ENCODE data around the gene GPC3. TPM values are rescaled to one million over a fixed set of nuclear protein-coding genes. Genes with fewer than 3 reads are reported as not detected.

Gene GPC3
- total RNA-seq, 3 donors from 2014 or later (not counting 1 experiment from before 2014, with no cell fraction given), result not detected

DNA sequence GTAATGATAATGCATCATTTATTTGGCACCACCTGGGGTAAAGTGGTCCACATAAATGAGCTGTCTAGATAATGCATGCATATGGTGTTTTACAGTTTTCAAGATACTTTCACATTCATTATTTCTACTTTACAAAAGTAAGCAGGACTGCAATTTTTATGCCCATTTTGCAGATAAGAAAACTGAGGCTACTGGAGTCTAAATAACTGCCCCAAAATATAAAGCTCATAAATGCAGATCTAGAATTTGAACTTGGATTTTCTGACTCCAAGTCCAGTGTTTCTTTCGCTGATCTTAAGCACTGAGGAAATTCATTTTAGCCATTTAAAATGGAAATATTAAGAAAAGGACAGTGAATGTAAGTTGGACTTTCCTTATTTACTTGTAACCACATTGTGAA is 36.5 kb downstream of the GPC3 start:
- ATAC-seq (no peak), DNase-seq (no peak)
- Histone ChIP-seq H3K27me3 (ENCODE audit: control insufficient read depth, insufficient read depth, low read length) (no peaks in the 10 kb centered on the region), H3K27ac (ENCODE audit: low read length) (no peak overlapping the region), H3K4me1 (ENCODE audit: control insufficient read depth, insufficient read depth, low read length) (no peaks in the 10 kb centered on the region), H3K36me3 (ENCODE audit: control insufficient read depth, insufficient read depth, low read length) (no peaks in the 10 kb centered on the region), H3K9me3 (ENCODE audit: control insufficient read depth, insufficient read depth, low read length) (no peaks in the 10 kb centered on the region), H3K4me3 (ENCODE audit: low read length) (no peak overlapping the region)
- no peaks in the 10 kb centered on the region for H3K4me1 Mint-ChIP-seq
- H3K9me3 Mint-ChIP-seq, result peaks cover 0 to 1% of the 10 kb centered on the region in 2 donors
- H3K4me3 Mint-ChIP-seq, result no peak overlapping the region
- no peak overlapping the region for H3K27ac Mint-ChIP-seq
- intact Hi-C loops (cut with micrococcal nuclease), result no loop called here
- H3K27me3 Mint-ChIP-seq (ENCODE audit: low read depth in 2 of 2), result peaks cover 10 to 24% of the 10 kb centered on the region in 2 donors
- H3K36me3 Mint-ChIP-seq, result no peaks in the 10 kb centered on the region
- TF ChIP-seq, protein P1, sequence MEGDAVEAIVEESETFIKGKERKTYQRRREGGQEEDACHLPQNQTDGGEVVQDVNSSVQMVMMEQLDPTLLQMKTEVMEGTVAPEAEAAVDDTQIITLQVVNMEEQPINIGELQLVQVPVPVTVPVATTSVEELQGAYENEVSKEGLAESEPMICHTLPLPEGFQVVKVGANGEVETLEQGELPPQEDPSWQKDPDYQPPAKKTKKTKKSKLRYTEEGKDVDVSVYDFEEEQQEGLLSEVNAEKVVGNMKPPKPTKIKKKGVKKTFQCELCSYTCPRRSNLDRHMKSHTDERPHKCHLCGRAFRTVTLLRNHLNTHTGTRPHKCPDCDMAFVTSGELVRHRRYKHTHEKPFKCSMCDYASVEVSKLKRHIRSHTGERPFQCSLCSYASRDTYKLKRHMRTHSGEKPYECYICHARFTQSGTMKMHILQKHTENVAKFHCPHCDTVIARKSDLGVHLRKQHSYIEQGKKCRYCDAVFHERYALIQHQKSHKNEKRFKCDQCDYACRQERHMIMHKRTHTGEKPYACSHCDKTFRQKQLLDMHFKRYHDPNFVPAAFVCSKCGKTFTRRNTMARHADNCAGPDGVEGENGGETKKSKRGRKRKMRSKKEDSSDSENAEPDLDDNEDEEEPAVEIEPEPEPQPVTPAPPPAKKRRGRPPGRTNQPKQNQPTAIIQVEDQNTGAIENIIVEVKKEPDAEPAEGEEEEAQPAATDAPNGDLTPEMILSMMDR (IDR thresholded peaks at IDR 0.05), result no peak
- WGBS (ENCODE audit: insufficient coverage), result no CpG with 5 or more reads among the region's 1 CpG

DNA sequence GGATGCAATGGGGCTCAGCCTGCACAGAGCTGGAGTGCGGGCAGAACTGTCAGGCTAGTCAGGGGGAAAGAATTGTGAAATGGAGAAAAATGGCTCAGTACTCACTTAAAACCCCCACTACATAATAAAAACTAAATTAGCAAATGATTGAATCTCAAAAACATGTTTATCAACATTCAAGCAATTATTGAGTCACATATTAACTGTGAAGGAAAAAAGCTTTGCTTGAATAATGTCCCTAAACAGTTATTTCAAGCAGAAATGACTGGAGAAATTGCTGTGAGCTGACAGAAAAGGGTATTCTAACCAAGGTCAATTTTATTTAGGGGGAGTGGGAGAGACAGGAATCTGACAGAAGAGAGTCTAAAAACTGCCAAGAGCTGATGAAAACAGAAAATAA is 37.4 kb downstream of the GPC3 start:
- DNase-seq (no peak), ATAC-seq (no peak)
- Histone ChIP-seq H3K9me3 (ENCODE audit: control insufficient read depth, insufficient read depth, low read length) (no peaks in the 10 kb centered on the region), H3K27me3 (ENCODE audit: control insufficient read depth, insufficient read depth, low read length) (no peaks in the 10 kb centered on the region), H3K36me3 (ENCODE audit: control insufficient read depth, insufficient read depth, low read length) (no peaks in the 10 kb centered on the region), H3K4me3 (ENCODE audit: low read length) (no peak overlapping the region), H3K4me1 (ENCODE audit: control insufficient read depth, insufficient read depth, low read length) (no peaks in the 10 kb centered on the region), H3K27ac (ENCODE audit: low read length) (no peak overlapping the region)
- Mint-ChIP-seq H3K27ac (no peak overlapping the region), H3K9me3 (no peaks in the 10 kb centered on the region), H3K4me3 (no peak overlapping the region), H3K4me1 (no peaks in the 10 kb centered on the region), H3K36me3 (no peaks in the 10 kb centered on the region), H3K27me3 (ENCODE audit: low read depth in 2 of 2) (peaks cover 6 to 17% of the 10 kb centered on the region in 2 donors)
- TF ChIP-seq, protein P1 (IDR thresholded peaks at IDR 0.05), result no peak
- intact Hi-C loops (cut with micrococcal nuclease), result no loop called here
- WGBS (ENCODE audit: insufficient coverage), result no CpG with 5 or more reads among the region's 1 CpG

DNA sequence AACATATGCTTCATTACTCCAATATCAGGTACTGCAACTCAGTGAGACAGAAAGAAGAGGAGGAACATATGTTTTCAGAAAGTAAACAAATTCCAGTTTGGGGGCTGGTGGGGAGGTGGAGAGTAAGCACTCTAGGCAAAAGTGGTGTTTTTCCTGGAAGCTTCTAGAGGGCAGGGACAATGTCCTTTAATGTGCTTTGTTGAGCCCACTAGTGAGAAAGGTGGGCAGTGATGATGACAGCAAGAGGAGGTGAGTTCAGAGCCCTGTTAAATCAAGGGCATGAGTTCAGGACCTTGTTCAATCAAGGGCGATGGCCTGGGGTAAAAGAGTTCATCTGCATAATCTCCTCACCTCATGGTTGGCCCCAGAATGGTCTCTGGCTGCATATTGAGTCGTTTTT is 38.4 kb downstream of the GPC3 start:
- no peaks in the 10 kb centered on the region for H3K9me3 Mint-ChIP-seq
- DNase-seq (no peak), ATAC-seq (no peak)
- Histone ChIP-seq H3K27me3 (ENCODE audit: control insufficient read depth, insufficient read depth, low read length) (no peaks in the 10 kb centered on the region), H3K36me3 (ENCODE audit: control insufficient read depth, insufficient read depth, low read length) (no peaks in the 10 kb centered on the region), H3K27ac (ENCODE audit: low read length) (no peak overlapping the region), H3K4me1 (ENCODE audit: control insufficient read depth, insufficient read depth, low read length) (no peaks in the 10 kb centered on the region), H3K4me3 (ENCODE audit: low read length) (no peak overlapping the region), H3K9me3 (ENCODE audit: control insufficient read depth, insufficient read depth, low read length) (no peaks in the 10 kb centered on the region)
- 70% methylated on average over 2 of the region's 2 CpGs for WGBS (ENCODE audit: insufficient coverage)
- H3K27ac Mint-ChIP-seq, result no peak overlapping the region
- H3K4me1 Mint-ChIP-seq, result no peaks in the 10 kb centered on the region
- TF ChIP-seq, protein P1 (IDR thresholded peaks at IDR 0.05), result no peak
- peaks cover 6 to 17% of the 10 kb centered on the region in 2 donors for H3K27me3 Mint-ChIP-seq (ENCODE audit: low read depth in 2 of 2)
- intact Hi-C loops (cut with micrococcal nuclease), result no loop called here
- H3K4me3 Mint-ChIP-seq, result no peak overlapping the region
- H3K36me3 Mint-ChIP-seq, result no peaks in the 10 kb centered on the region

DNA sequence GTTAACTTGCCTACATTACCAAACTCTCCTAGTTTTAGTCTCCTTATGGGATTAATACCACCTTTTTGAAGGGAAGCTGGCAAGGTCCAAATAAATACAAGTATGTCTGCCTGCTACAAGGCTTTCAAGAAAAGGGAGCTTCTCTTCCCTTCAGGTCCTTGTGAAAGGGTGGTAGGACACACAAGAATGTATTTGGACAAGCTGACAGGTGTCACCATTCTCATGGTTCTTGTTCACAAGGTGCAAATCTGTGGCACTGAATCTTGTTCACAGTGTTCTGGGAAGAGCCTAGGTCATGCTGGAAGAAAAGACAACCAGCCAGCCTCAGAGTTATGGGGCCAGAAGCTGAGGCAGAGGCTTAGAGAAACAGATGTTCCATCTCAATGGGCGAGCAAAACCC is 41.9 kb downstream of the GPC3 start:
- Mint-ChIP-seq H3K27ac (no peak overlapping the region), H3K4me3 (no peak overlapping the region), H3K4me1 (no peaks in the 10 kb centered on the region), H3K9me3 (no peaks in the 10 kb centered on the region), H3K36me3 (no peaks in the 10 kb centered on the region), H3K27me3 (ENCODE audit: low read depth in 2 of 2) (peaks cover 6 to 7% of the 10 kb centered on the region in 2 donors)
- Histone ChIP-seq H3K4me3 (ENCODE audit: low read length) (no peak overlapping the region), H3K27me3 (ENCODE audit: control insufficient read depth, insufficient read depth, low read length) (no peaks in the 10 kb centered on the region), H3K36me3 (ENCODE audit: control insufficient read depth, insufficient read depth, low read length) (no peaks in the 10 kb centered on the region), H3K9me3 (ENCODE audit: control insufficient read depth, insufficient read depth, low read length) (no peaks in the 10 kb centered on the region), H3K4me1 (ENCODE audit: control insufficient read depth, insufficient read depth, low read length) (no peaks in the 10 kb centered on the region), H3K27ac (ENCODE audit: low read length) (no peak overlapping the region)
- no CpG with 5 or more reads among the region's 1 CpG for WGBS (ENCODE audit: insufficient coverage)
- ATAC-seq (no peak), DNase-seq (no peak)
- TF ChIP-seq, protein P1 (IDR thresholded peaks at IDR 0.05), result no peak
- intact Hi-C loops (cut with micrococcal nuclease), result no loop called here

Measured in natural killer cell (primary cell).